ENCODE measurements around the gene VAMP4.

- TF ChIP-seq, protein P1, sequence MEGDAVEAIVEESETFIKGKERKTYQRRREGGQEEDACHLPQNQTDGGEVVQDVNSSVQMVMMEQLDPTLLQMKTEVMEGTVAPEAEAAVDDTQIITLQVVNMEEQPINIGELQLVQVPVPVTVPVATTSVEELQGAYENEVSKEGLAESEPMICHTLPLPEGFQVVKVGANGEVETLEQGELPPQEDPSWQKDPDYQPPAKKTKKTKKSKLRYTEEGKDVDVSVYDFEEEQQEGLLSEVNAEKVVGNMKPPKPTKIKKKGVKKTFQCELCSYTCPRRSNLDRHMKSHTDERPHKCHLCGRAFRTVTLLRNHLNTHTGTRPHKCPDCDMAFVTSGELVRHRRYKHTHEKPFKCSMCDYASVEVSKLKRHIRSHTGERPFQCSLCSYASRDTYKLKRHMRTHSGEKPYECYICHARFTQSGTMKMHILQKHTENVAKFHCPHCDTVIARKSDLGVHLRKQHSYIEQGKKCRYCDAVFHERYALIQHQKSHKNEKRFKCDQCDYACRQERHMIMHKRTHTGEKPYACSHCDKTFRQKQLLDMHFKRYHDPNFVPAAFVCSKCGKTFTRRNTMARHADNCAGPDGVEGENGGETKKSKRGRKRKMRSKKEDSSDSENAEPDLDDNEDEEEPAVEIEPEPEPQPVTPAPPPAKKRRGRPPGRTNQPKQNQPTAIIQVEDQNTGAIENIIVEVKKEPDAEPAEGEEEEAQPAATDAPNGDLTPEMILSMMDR (IDR thresholded peaks at IDR 0.05; ENCODE audit: extremely low read depth in 1 of 2, insufficient read depth in 1 of 2, low read depth in 1 of 2, low read length in 2 of 2), result no peak
- no peak for TF ChIP-seq POLR2A (IDR thresholded peaks at IDR 0.05; ENCODE audit: low read depth, low read length)
- TF ChIP-seq, protein P2, sequence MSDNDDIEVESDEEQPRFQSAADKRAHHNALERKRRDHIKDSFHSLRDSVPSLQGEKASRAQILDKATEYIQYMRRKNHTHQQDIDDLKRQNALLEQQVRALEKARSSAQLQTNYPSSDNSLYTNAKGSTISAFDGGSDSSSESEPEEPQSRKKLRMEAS (IDR thresholded peaks at IDR 0.05; ENCODE audit: insufficient read depth, insufficient read length), result no peak
- no peak for TF ChIP-seq POLR2AphosphoS5 (IDR thresholded peaks at IDR 0.05; ENCODE audit: insufficient read depth, low read depth, low read length)
- no peak for TF ChIP-seq GATA2 (IDR thresholded peaks at IDR 0.05; ENCODE audit: insufficient read depth, insufficient read length, low read depth, low read length)
- TF ChIP-seq MYC (IDR thresholded peaks at IDR 0.05; ENCODE audit: low read depth, low read length), result no peak
These were observed 46.0 kb upstream of the VAMP4 start for GRCh38 chr1:171787686-171788480.
